Measurements from ENCODE around the gene GPR42.
"Not testable (repeated sequence)": the region's sequence is repeated elsewhere in the genome, so short reads cannot be mapped to it uniquely, and the experiment has no call there.

The GPR42 gene

DNA sequence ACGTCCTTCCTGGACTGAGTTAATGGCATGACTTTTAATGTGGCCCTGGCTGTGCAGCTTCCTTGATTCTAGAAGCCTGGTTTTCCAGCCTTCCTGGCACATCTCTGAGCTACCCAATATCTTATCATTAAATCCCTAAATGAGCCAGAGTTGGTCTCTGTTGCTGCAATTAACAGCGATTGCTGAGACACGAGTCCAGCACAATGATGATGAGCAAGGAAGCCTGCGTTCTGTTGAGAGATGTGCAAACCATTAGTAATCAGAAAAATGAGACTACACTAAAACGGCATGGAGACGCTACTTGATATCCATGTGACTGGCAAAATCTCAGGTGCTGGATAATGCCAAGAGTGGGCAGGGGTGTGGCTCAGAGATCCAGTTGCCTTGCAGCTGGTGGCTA lies 26.2 kb downstream of the GPR42 start:
- no peak for DNase-seq

DNA sequence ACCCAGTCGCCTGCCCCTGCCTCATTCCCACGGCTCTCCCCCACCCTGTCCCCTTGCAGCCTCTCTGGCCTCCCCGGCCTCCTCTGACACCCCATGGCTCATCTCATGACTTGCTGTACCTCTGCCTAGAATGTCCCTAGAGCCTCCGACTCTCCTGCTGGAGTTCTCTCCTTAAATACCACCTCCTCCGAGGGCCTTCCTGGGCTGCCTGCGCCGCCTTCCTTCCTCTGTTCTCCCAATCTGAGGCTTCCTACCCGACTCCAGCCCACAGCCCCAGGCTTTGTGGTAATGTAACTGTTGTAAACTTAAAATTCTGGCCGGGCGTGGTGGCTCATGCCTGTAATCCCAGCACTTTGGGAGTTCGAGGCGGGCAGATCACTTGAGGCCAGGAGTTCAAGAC lies 27.7 kb downstream of the GPR42 start:
- DNase-seq = no peak

DNA sequence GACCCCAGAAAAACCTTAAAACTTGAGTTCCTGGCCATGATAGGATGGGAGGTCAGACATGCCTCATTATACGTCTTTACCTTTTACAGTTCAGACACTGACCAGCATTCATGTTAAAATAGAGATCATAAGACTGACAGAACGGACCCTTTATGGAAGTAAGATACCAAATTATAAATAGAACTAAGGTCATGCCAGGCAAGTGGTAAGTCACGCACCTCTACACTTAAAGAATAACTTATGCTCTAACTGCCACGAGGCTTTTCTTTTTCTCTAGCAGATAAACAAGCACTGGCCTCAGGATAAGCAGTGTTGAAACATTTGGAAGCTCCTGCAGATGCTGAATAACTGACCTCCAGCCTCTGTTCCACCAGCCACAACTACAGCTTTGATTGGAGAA lies 28.4 kb downstream of the GPR42 start:
- DNase-seq = no peak

DNA sequence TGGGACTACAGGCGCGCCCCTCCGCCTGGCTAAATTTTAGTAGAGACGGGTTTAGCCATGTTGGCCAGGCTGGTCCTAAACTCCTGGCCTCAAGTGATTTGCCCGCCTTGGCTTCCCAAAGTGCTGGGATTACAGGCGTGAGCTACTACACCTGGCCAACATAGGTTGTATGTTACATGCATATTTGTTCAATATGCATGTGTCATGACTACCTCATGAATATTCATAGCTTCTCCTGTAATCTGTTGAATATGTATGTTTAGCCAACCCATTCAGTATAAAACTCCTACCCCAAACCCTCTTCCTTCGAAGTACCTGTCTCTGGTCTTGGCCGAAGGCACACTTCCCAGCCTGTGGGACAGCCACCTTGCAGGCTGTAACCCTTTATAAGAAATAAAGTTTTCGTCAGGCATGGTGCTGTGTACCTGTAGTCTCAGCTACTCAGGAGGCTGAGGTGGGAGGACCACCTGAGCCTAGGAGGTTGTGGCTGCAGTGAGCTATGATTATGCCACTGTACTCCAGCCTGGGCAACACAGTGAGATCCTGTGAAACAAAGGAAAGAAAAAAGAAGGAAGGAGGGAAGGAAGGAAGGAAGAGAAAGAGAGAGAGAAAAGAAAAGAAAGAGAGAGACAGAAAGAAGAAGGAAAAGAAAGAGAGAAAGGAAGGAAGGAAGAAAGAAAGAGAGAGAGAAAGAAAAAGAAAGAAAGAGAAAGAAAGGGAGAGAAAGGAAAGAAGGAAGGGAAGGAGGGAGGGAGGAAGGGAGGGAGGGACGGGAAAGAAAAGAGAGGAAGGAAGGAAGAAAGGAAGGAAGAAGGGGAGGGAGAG lies 29.3 kb downstream of the GPR42 start:
- DNase-seq = no peak

DNA sequence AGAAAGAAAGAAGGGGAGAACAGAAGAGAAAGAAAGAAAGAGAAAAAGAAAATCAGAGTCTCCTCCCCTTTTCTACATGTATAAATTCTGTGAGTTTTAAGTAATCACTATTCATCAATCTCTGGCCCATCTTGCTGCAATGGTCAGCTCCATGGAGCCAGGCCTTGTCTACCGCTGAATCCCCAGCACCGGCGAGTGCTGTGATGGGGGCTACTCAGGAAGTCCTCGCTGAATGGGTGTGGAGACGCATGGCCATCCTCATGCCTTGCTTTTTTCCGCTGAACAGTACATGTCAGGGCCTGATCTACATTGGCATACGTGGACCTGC lies 29.9 kb downstream of the GPR42 start:
- DNase-seq = no peak

DNA sequence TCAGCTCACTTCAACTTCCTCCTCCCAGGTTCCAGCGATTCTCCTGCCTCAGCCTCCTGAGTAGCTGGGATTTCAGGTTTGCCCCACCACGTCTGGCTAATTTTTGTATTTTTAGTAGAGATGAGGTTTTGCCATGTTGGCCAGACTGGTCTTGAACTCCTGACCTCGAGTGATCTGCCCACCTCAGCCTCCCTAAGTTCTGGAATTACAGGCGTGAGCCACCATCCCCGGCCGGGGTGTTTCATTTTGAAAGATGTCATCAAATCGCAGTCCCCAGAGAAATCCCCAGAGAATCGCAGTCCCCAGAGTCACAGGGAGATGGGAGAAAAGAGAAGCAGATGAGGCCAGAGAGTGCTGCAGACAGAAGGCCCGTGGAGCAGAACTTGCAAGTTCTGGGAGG lies 30.5 kb downstream of the GPR42 start:
- not testable (repeated sequence) for DNase-seq

DNA sequence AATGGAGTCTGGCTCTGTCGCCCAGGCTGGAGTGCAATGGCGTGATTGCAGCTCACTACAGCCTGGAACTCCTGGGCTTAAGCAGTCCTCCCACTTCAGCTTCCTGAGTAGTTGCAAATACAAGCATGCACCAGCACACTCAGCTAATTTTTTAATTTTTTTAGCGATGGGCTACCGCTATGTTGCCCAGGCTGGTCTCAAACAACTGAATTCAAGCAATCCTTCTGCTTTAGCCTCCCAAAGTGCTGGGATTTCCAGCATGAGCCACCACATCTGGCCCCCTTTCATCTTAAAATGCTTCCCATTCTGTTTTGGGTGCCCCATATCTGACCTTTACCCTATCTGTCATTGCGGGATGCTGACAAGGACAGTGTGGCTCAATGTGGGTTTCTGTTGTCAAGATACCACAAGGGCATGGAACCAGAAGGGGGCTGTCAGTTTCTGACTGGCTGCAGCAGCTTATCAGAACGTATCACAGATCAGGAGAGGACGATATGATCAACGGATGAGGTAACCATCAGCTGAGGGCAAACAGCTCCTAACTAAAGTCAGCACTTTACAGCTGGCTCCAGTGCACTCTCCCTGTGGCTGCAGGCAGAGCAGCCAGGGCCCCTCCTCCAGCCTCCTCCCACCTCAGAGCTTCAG lies 32.4 kb downstream of the GPR42 start:
- DNase-seq = no peak

DNA sequence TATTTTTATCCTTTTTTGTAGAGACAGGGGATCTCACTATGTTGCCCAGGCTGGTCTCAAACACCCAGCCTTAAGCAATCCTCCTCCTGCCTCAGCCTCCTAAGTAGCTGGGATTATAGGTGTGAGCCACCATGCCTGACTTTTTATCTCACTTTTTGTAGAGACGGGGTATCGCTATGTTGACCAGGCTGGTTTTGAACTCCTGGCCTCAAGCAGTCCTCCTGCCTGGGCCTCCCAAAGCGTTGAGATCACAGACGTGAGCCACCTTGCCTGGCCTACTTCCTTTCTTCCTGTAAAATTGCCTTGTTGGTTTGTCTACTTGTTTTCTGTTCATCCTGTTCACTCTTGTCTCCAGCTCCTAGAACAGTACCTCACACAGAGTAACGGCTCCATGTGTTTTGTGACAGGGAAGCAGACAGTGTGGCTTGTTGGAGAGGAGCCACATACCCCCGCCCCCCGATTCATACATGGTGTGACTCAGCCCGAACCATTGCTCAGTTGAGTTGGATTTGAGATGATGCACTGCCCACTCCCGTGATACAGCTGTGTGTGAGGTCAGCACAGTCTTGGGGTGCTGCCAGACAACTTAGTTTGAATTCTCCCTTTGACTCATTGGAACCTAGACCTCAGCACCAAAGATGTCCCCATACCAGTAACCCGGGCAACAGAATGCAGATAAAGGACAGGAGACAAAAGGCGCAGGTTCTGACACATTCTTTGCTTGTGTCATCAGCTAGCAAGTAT lies 34.2 kb downstream of the GPR42 start:
- DNase-seq = no peak

DNA sequence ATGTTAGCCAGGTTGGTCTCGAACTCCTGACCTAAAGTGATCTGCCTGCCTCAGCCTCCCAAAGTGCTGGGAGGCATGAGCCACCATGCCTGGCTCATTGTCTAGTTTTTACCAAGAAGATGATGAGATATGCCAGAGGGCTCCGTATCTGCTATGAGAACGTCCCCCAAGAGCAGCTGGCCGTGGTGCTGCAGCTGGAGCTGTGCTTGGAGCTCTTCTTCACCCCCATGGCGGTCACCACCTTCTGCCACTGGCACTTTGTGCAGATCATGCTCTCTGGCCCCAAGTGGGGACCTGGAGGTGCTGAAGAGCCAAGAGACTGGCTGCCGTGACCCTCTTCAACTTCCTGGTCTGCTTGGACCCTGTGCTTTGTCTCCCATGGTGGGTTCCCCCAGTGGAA lies 36.8 kb downstream of the GPR42 start:
- no peak for DNase-seq

DNA sequence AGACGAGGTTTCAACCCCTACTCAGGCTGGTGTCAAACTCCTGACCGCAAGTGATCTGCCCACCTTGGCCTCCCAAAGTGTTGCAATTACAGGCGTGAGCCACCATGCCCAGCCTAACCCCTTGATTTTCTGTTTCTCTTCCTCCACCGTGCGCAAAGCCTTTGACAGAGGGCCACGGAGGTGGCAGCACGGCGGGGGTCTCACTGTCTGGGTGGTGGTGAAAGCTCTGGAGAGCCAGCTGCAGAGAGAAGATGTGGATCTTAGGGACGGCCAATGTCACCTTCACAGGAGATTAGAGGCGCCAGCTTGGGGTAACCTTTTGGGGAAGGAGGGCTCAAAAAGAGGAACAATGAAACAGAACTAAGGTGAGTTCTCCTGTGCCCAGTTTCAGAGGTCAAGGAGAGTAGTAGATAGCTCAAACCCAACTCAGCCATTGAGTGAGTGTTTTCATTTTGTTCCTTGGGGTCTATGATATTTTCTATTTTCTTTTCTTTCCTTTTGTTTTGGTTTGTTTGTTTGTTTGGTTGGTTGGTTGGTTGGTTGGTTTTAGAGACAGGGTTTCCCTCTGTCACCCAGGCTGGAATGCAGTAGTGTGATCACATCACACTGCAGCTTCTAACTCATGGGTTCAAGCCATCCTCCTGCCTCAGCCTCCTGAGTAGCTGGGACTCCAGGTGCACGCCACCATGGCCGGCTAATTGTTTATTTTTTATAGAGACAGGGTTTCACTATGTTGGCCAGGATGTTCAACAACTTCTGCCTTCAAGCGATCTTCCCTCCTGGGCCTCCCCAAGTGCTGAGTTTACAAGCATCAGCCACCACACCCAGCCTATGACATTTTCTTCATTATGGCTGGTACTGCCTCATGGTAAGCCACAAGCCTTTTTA lies 37.7 kb downstream of the GPR42 start:
- no peak for DNase-seq

DNA sequence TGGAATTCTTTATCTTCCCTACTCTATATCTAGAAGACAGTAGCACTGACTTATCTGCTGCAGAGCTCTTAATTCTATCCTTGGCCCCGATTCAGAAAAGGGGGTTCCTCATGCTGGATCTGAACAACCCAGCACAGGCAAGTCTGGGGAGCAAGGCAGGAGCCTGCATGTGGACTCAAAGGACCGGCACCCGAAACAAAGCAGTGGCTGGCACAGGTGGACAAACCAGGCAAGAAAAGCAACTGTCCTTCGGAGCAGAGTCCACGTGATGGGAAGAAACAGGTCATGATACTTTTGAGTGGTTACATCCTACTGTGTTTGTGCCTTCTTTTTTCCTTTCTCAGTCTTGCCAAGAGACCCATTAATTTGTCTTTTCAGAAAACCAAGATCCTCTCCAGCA lies 38.3 kb downstream of the GPR42 start:
- DNase-seq = no peak

DNA sequence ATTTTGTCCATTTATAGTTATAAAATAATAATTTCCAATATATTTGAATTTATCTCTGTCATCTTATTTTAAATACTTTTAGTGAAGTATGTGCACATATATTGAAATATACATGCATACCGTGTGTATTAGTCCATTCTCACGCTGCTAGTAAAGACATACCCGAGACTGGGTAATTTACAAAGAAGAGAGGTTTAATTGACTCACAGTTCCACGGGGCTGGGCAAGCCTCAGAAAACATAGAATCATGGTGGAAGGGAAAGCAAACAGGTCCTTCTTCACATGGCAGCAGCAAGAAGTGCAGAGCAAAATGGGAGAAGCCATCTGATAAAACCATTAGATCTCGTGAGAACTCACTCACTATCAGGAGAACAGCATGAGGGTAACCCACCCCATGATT lies 39.6 kb downstream of the GPR42 start:
- no peak for DNase-seq

DNA sequence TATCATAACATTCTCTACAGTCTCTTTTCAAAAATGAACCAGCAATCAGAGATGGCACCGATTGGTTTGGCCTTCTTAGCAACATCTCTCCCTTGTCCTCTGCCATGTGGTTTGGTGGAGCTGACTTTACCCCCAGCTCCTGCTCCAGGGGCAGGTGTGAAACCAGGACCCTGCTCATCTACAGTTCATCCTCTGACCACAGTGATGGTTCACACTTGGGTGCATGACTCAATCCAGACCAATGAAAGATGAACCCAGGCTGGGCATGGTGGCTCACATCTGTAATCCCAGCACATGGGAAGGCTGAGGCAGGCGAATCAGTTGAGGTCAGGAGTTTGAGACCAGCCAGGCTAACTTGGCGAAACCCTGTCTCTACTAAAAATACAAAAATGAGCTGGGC lies 43.6 kb downstream of the GPR42 start:
- DNase-seq = no peak

DNA sequence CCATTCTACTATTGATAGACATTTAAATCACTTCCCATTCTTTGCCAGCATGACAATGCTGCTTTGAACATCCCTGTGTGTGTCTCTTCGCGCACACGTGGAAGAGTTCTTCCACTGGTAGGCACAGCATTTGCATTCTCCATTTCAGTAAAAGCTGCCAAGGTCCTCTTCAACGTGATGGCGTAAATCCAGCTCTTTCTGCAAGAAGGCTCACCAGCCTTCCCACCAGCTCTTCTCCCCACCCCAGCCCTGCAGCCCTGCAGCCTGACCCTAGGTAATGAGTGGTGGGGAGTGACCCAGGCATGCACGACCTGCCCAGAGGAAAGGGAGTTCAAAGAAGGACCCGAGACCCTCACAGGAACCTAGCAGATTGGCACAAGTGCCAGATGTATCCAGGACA lies 45.5 kb downstream of the GPR42 start:
- no peak for DNase-seq

DNA sequence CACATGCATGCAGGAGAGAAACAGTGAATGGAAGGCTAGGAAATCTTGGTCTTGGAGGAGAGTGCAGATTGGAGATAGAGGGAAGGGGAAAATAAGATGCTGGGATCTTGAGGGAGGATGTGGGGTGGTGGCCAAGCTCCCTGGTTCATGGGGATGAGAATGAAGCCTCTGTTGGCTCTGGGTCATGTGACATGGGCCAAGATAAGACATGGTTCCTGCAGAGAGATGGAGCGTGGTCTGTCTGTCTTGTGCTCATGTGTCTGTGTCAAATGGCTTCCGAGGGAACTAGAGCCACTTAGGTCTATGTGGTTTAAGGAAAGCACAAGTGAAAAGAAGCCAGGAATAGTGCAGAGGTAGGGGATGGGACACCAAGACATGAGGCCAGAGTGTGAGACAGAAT lies 46.4 kb downstream of the GPR42 start:
- no peak for DNase-seq

DNA sequence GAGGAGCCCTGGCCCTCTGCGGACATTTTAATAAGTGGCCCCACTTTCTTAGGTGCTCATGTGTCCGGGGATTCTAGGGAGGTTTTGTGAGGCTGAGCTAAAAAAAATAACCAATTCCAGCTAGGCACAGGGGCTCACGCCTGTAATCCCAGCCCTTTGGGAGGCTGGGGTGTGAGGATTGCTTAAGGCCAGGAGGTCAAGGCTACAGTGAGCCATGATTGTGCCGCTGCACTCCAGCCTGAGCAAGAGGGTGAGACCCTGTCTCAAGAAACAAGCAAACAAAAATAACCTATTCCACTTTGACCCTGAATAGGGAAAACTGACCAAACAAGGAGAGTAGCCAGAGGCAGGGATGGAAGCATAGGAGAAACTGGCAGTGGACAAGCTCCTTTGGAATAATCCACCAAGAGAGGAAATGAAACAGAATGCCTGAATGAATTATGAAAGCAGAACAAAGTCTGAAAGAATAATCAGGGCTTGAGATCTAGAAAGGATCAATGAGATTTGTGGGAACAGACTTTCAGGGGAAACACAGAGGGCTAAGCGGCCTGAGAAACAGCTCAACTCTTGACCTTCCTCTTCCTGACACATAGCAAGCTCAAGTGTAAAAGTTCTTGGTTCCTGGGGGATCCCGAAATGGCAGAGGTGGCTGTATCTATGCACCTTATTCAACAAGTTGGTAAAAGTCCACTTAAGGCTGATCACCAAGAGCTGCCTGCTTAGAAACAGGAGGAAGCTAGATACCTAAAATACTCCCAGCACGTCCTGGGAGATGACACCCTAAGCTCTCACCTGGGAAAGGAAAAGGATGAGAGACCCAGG lies 47.1 kb downstream of the GPR42 start:
- DNase-seq = no peak

DNA sequence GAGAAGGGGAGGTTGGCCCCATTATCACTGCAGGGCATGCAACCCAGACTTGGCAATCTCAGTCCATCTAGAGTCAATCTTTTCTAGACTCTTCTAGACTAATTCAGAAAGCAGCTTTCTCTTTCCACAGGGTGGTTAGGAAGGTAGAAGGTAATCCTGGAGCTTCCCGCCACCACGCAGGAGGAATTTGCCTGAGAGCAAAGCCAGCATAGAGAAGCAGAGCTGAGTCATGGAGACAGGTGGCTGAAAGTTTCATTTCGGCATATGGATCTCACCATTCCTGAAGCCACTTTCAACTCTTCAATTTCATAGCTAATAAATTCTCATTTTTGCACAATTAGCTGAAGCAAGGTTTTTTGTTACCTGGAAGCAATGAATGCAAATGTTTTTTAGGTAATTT lies 48.2 kb downstream of the GPR42 start:
- DNase-seq = no peak

DNA sequence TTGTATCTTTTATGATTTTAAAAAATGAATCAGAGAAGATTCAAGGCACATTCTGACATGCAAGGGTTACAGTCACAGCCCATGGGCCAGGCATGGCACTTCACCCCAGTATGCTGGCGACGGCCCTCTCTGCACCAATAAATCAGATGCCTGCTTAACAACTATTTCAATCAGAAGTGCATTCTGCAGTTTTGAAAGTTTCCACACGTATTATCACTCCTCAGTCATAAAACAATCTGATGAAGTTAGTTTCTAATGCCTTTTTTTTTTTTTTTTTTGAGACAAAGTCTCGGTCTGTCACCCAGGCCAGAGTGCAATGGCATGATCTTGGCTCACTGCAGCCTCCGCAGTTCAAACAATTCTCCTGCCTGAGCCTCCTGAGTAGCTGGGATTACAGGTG lies 48.9 kb downstream of the GPR42 start:
- no peak for DNase-seq

DNA sequence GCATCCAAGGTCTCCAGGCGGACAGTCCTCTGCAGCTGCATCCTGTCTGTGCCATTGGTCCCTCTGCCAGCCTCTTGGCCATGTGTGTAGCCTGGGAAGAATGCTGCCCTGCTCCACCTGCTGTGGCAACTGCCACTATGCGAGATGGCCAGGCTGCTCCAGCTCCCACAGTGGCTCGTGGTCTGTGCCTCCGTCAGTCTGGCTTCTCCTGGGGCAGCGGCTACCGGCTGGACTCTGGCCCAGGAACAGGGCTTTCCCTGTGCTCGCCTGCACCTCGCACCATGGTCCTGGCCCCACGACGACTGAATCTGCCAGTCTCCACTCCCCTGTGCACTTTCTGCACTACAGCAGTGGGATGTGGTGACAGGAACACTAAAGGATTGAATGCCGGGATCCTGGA lies 50.5 kb downstream of the GPR42 start:
- DNase-seq = no peak

Data from stimulated activated naive CD4-positive, alpha-beta T cell (primary cell).